Measurements from ENCODE around the gene FAM53B.

FAM53B gene

GRCh38 chr10:124681626-124682552 lies 62.3 kb downstream of the FAM53B start:
- TF ChIP-seq JUND (IDR thresholded peaks at IDR 0.05; ENCODE audit: low read depth), result no peak
- no peak for DNase-seq (ENCODE audit: low read depth in 1 of 2, low spot score in 1 of 2)
- in situ Hi-C loops (cut with HindIII; ENCODE audit: low pct_unique_long_range_greater_than_20kb, low sequenced_read_pairs), result no loop called here

DNA sequence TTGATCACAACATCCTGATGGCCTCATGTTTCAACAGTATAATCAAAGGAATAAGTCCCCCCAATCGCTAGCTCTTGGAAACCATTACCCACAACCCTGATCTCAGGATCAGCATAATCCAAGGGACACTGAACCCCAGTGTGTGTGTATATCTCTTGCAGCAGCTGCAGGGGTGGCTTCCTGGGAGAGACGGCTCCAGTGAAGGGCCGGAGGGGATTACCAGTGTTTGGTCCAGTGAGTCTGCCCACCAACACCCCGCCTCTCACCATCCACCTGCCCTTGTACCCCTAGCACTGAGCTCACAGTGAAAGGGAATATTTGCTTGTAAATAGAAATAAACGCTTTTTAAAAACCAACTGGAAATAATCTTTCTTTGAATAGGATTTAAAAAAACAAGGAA lies 63.1 kb downstream of the FAM53B start:
- TF ChIP-seq JUND (IDR thresholded peaks at IDR 0.05; ENCODE audit: low read depth), result no peak
- DNase-seq (ENCODE audit: low read depth in 1 of 2, low spot score in 1 of 2), result no peak
- in situ Hi-C loops (cut with HindIII; ENCODE audit: low pct_unique_long_range_greater_than_20kb, low sequenced_read_pairs), result no loop called here

GRCh38 chr10:124680675-124681074 lies 63.5 kb downstream of the FAM53B start:
- no peak for DNase-seq (ENCODE audit: low read depth in 1 of 2, low spot score in 1 of 2)
- TF ChIP-seq JUND (IDR thresholded peaks at IDR 0.05; ENCODE audit: low read depth), result no peak

DNA sequence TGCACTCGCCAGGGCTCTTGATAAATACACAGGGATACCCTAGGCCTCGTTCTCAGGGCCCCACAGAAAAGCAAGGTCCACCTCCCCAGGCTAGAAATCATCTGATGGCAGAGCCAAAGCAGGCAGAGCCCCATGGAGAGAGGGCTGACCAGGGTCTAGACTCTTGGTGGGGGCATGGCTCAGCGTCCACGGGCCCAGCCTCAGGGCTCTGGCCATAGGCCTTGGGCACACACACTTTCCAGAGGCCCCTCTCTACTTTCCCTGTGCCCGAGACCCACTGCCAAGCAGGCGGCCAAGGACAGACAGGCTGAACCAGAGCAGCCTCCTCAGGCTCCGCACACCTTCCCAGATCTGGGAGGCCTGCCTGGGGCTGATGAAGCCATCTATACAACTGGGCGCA lies 64.8 kb downstream of the FAM53B start:
- no peak for DNase-seq (ENCODE audit: low read depth in 1 of 2, low spot score in 1 of 2)
- TF ChIP-seq JUND (IDR thresholded peaks at IDR 0.05; ENCODE audit: low read depth), result no peak
- in situ Hi-C loops (cut with HindIII; ENCODE audit: low pct_unique_long_range_greater_than_20kb, low sequenced_read_pairs), result no loop called here

More at GRCh38 chr10:124680675-124681074, 63.5 kb downstream of the FAM53B start:
- in situ Hi-C loops (cut with HindIII; ENCODE audit: low pct_unique_long_range_greater_than_20kb, low sequenced_read_pairs), result no loop called here

- no peak for DNase-seq (ENCODE audit: low read depth in 1 of 2, low spot score in 1 of 2)
- no peak for TF ChIP-seq JUND (IDR thresholded peaks at IDR 0.05; ENCODE audit: low read depth)
- in situ Hi-C loops (cut with HindIII; ENCODE audit: low pct_unique_long_range_greater_than_20kb, low sequenced_read_pairs), result no loop called here
Measured at GRCh38 chr10:124678557-124679240, 65.5 kb downstream of the FAM53B start.

- DNase-seq (ENCODE audit: low read depth in 1 of 2, low spot score in 1 of 2), result peak in 1 of 2 experiments; percentile 25
Measured at GRCh38 chr10:124677749-124678556, 66.2 kb downstream of the FAM53B start.

GRCh38 chr10:124677293-124677699 lies 66.9 kb downstream of the FAM53B start:
- in situ Hi-C loops (cut with HindIII; ENCODE audit: low pct_unique_long_range_greater_than_20kb, low sequenced_read_pairs), result no loop called here
- no peak for TF ChIP-seq JUND (IDR thresholded peaks at IDR 0.05; ENCODE audit: low read depth)
- no peak for DNase-seq (ENCODE audit: low read depth in 1 of 2, low spot score in 1 of 2)

More at GRCh38 chr10:124677749-124678556, 66.2 kb downstream of the FAM53B start:
- in situ Hi-C loops (cut with HindIII; ENCODE audit: low pct_unique_long_range_greater_than_20kb, low sequenced_read_pairs), result no loop called here
- TF ChIP-seq JUND (IDR thresholded peaks at IDR 0.05; ENCODE audit: low read depth), result no peak

DNA sequence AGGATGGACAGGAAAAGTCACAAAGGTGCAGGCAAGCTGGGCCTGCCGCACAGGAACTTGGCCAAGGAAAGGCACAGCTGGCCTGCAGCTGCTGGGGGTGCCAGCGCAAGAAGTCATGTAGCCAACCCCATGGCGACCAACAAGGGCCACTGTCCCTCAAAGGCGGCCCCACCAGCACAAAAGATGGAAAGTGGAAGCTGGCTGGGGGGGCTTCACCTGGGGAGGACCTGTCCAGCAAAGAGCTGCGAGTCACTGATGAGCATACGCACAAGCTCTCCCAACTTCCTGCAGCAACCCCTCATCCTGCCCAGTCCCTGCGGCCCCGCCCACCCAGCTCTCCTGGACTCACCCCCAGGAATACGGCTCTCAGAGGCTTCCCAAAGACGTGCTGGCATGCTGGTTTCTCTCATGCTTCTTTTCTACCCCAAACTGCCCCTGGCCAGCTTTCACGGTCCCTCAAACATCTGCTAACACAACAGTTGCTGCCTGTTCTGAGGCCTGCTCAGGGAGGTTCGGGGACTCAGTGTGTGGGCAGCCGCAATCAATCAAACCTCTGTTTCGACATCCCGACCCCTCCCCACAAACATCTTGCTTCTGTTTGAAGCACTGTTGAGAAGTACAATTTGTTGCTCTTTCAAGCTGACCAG lies 67.6 kb downstream of the FAM53B start:
- TF ChIP-seq JUND (IDR thresholded peaks at IDR 0.05; ENCODE audit: low read depth), result no peak
- in situ Hi-C loops (cut with HindIII; ENCODE audit: low pct_unique_long_range_greater_than_20kb, low sequenced_read_pairs), result no loop called here
- no peak for DNase-seq (ENCODE audit: low read depth in 1 of 2, low spot score in 1 of 2)

- DNase-seq (ENCODE audit: low read depth in 1 of 2, low spot score in 1 of 2), result no peak
- in situ Hi-C loops (cut with HindIII; ENCODE audit: low pct_unique_long_range_greater_than_20kb, low sequenced_read_pairs), result no loop called here
- no peak for TF ChIP-seq JUND (IDR thresholded peaks at IDR 0.05; ENCODE audit: low read depth)
Measured at GRCh38 chr10:124675824-124676223, 68.4 kb downstream of the FAM53B start.

DNA sequence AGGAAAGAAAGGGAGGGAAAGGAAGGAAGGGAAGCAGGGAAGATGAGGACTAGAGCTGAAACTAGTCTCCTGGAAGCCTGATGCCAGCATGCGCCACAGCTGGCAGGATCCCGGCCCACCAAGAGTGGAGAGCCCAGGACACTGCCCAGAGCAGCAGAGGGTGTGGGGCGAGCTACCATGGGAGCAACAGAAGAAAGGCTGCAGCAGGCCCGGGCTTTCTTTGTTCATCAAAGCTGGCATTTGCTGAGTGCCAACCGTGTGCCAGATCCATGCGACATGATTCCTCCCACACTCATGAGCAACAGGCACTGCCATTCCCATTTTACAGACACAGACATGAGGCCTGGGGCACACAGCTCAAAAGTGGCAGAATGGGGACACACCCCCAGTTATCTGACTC lies 68.9 kb downstream of the FAM53B start:
- in situ Hi-C loops (cut with HindIII; ENCODE audit: low pct_unique_long_range_greater_than_20kb, low sequenced_read_pairs), result no loop called here
- DNase-seq (ENCODE audit: low read depth in 1 of 2, low spot score in 1 of 2), result no peak
- no peak for TF ChIP-seq JUND (IDR thresholded peaks at IDR 0.05; ENCODE audit: low read depth)

- DNase-seq (ENCODE audit: low read depth in 1 of 2, low spot score in 1 of 2), result no peak
- TF ChIP-seq JUND (IDR thresholded peaks at IDR 0.05; ENCODE audit: low read depth), result no peak
- in situ Hi-C loops (cut with HindIII; ENCODE audit: low pct_unique_long_range_greater_than_20kb, low sequenced_read_pairs), result no loop called here
Measured at GRCh38 chr10:124674768-124675222, 69.4 kb downstream of the FAM53B start.

DNA sequence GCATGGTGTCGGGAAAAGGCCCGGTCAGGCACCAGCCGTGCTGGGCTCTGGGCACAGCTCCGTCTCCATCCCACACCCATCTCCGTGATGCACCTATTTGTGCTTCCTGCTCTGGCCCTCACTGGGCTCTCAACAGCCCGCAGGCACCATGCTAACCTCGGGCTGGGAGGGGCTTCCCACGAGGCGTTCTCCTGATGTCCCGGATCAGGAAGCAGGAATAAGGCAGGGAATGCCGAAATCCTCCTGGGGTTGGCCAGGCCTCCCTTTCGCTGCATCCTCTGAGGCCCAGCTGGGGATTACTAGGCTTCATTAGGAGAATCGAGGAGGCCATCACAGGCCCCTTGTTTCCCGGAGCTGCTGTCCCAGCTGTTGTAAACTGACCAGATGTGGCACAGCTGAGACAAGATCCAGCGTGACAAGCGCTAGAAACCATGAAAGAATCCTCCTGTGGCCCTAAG lies 72.0 kb downstream of the FAM53B start:
- no peak for DNase-seq (ENCODE audit: low read depth in 1 of 2, low spot score in 1 of 2)
- in situ Hi-C loops (cut with HindIII; ENCODE audit: low pct_unique_long_range_greater_than_20kb, low sequenced_read_pairs), result no loop called here
- no peak for TF ChIP-seq JUND (IDR thresholded peaks at IDR 0.05; ENCODE audit: low read depth)
